Ascending aorta (tissue), 2 donors: ENCODE data around the gene ABCF1. TPM values are rescaled to one million over a fixed set of nuclear protein-coding genes. Genes with fewer than 3 reads are reported as not detected.
A peak's percentile ranks its signal among the peaks of the same experiment; 100 is the strongest.

ENCODE experiments used
- DNase-seq, 2 donors: peaks; one replicate each; pipeline ENCODE4 v3.0.0-alpha.2; 2019; ENCODE audit warnings: low spot score in 2 of 2
- H3K27ac ChIP-seq, 2 donors: fragments of 200-600 bp; sonication (generic); one replicate each; pipeline ENCODE4 v1.5.1; 2016 to 2017; ENCODE audit warnings: mild to moderate bottlenecking in 1 of 2
- H3K27me3 ChIP-seq: fragments of 200-600 bp; sonication (generic); one replicate; pipeline ENCODE4 v1.5.1; 2017
- H3K36me3 ChIP-seq, 2 donors: fragments of 200-600 bp; sonication (generic); one replicate each; pipeline ENCODE4 v1.5.1; 2016
- H3K4me1 ChIP-seq, 2 donors: fragments of 200-600 bp; sonication (generic); one replicate each; pipeline ENCODE4 v1.5.1; 2016 to 2017; ENCODE audit warnings: mild to moderate bottlenecking in 1 of 2
- H3K4me3 ChIP-seq, 2 donors: fragments of 200-600 bp; sonication (generic); one replicate each; pipeline ENCODE4 v1.5.1; 2016 to 2017; ENCODE audit warnings: mild to moderate bottlenecking in 1 of 2
- H3K9me3 ChIP-seq, 2 donors: fragments of 200-600 bp; sonication (generic); one replicate each; pipeline ENCODE4 v1.5.1; 2016
- CTCF ChIP-seq, 3 experiments: fragments of 200-600 bp in 2 of 3; fragments of 450-650 bp in 1 of 3; sonication (generic) in 2 of 3; IDR thresholded peaks; one replicate each; pipeline ENCODE4 v1.5.1; 2016 to 2019; ENCODE audit warnings: antibody characterized with exemption in 3 of 3, mild to moderate bottlenecking in 1 of 3, moderate library complexity in 1 of 3
- intact Hi-C: fragments of 100-400 bp; cut with DNase I; formaldehyde crosslinking; loops from one replicate; pipeline ENCODE4 v1.15.1; 2023
- total RNA-seq: library from RNA; depleted of rRNA; stranded (reverse); fragments of >200 nt; gene quantifications from one replicate; pipeline ENCODE4 v1.1.0, GENCODE V29; 2016

Gene ABCF1
- total RNA-seq, 1 donor from 2014 or later, result 36.6 TPM

GRCh38 chr6:30555816-30556065 is 15.5 kb upstream of the ABCF1 start:
- peak in 1 of 2 donors; percentile 13 for DNase-seq
- no peaks in the 10 kb centered on the region for H3K9me3 ChIP-seq
- intact Hi-C loops, result loop anchor here (2.0 to 10.0 kb wide), 5 partner anchors 61 to 491 kb away; partner anchors contain the start of genes MRPS18B, POLR1H, PPP1R10 and PPP1R11

GRCh38 chr6:30556066-30556905 is 15.0 kb upstream of the ABCF1 start, which contains the start of gene GNL1:
Gene GNL1, minus strand, starts transcription at chr6:30556489. Its CDS starts 286 bp downstream, at chr6:30556203.
- H3K27ac ChIP-seq, result peak within 1 kb of the TSS; percentile 98 to 100
- H3K36me3 ChIP-seq, result peaks cover 22 to 33% of the 10 kb centered on the region in 2 donors
- no peaks in the 10 kb centered on the region for H3K27me3 ChIP-seq
- peak within 1 kb of the TSS; percentile 80 to 85 for H3K4me3 ChIP-seq
- peak; percentile 80 to 97 for DNase-seq
- intact Hi-C loops, result loop anchor here (2.0 to 10.0 kb wide), 5 partner anchors 61 to 491 kb away; partner anchors contain the start of genes MRPS18B, POLR1H, PPP1R10 and PPP1R11
- H3K9me3 ChIP-seq, result no peaks in the 10 kb centered on the region
- no peak for TF ChIP-seq CTCF (IDR thresholded peaks at IDR 0.05)
- H3K4me1 ChIP-seq, result peaks cover 5 to 19% of the 10 kb centered on the region in 2 donors

More at GRCh38 chr6:30555816-30556065, 15.5 kb upstream of the ABCF1 start:
- no peak for TF ChIP-seq CTCF (IDR thresholded peaks at IDR 0.05)
- Histone ChIP-seq H3K4me1 (peaks cover 5 to 19% of the 10 kb centered on the region in 2 donors), H3K36me3 (peaks cover 27 to 35% of the 10 kb centered on the region in 2 donors), H3K4me3 (peak overlapping the region; percentile 80 to 85), H3K27ac (peak overlapping the region; percentile 98 to 100), H3K27me3 (no peaks in the 10 kb centered on the region)

- no peaks in the 10 kb centered on the region for H3K9me3 ChIP-seq
- H3K27me3 ChIP-seq, result no peaks in the 10 kb centered on the region
- peak; percentile 81 to 95 for DNase-seq
- peak within 1 kb of the TSS; percentile 80 to 85 for H3K4me3 ChIP-seq
- intact Hi-C loops, result loop anchor here (1.0 to 10.0 kb wide), 6 partner anchors 14 to 492 kb away; partner anchors contain the start of genes ABCF1, MRPS18B, POLR1H and PPP1R10
- peaks cover 5 to 19% of the 10 kb centered on the region in 2 donors for H3K4me1 ChIP-seq
- H3K36me3 ChIP-seq, result peaks cover 18 to 33% of the 10 kb centered on the region in 2 donors
- H3K27ac ChIP-seq, result peak within 1 kb of the TSS; percentile 98 to 100
- TF ChIP-seq CTCF (IDR thresholded peaks at IDR 0.05), result no peak
These were observed 14.1 kb upstream of the ABCF1 start, which contains the start of gene PRR3 for GRCh38 chr6:30556906-30557682. Gene PRR3, plus strand, starts transcription at chr6:30557295. Its CDS starts 50 bp downstream, at chr6:30557345.

GRCh38 chr6:30557683-30557981 is 13.6 kb upstream of the ABCF1 start:
- H3K9me3 ChIP-seq, result no peaks in the 10 kb centered on the region
- no peaks in the 10 kb centered on the region for H3K27me3 ChIP-seq
- intact Hi-C loops, result loop anchor here (1.0 to 10.0 kb wide), 6 partner anchors 14 to 493 kb away; partner anchors contain the start of genes ABCF1, MRPS18B, POLR1H and PPP1R10
- peak overlapping the region; percentile 80 to 85 for H3K4me3 ChIP-seq
- no peak for TF ChIP-seq CTCF (IDR thresholded peaks at IDR 0.05)
- H3K27ac ChIP-seq, result peak overlapping the region; percentile 98 to 100
- no peak for DNase-seq
- peaks cover 5 to 19% of the 10 kb centered on the region in 2 donors for H3K4me1 ChIP-seq
- H3K36me3 ChIP-seq, result peaks cover 18 to 33% of the 10 kb centered on the region in 2 donors

- no peak for TF ChIP-seq CTCF (IDR thresholded peaks at IDR 0.05)
- H3K4me1 ChIP-seq, result peaks cover 5 to 11% of the 10 kb centered on the region in 2 donors
- no peak overlapping the region for H3K27ac ChIP-seq
- no peaks in the 10 kb centered on the region for H3K27me3 ChIP-seq
- no peak for DNase-seq
- no peaks in the 10 kb centered on the region for H3K9me3 ChIP-seq
- intact Hi-C loops, result no loop called here
- H3K36me3 ChIP-seq, result peaks cover 8 to 26% of the 10 kb centered on the region in 2 donors
- no peak overlapping the region for H3K4me3 ChIP-seq
These were observed 10.3 kb upstream of the ABCF1 start for GRCh38 chr6:30560930-30561329.
